HG03469 (cell line): ENCODE data around the gene RBMXL3.

Experiments used
- ATAC-seq: cut with Tn5 transposase; IDR thresholded peaks from one replicate; pipeline ENCODE4 v1.9.1; 2021; ENCODE audit warnings: mild to moderate bottlenecking, moderate library complexity, moderate number of reproducible peaks; ENCODE audit not compliant: unreplicated experiment

The RBMXL3 gene

GRCh38 chrX:115233497-115234455 is 44.6 kb downstream of the RBMXL3 start, which contains the start of gene LRCH2:
LRCH2 (minus strand) TSS chrX:115234096; CDS start chrX:115234041, 55 bp downstream.
- no peak for ATAC-seq

GRCh38 chrX:115234461-115234860 is 45.3 kb downstream of the RBMXL3 start:
- no peak for ATAC-seq

DNA sequence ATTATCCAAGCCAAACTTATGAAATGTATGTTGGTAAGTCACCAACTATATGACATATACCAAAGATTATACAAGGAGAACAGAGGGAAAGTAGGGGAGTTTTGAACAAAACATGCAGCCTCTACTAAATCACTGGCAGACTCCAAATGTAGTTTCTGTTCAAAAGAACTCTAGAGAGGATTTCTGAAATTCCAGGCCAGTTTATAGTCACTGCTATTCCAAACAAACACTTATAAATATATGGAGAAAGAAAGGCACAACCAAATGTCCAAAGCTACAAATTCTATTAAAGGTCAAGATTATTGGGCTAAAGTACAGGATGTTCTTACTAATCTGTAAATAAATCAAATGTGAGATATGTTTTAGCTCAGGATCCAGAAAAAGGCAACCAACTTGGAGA is 47.4 kb downstream of the RBMXL3 start:
- ATAC-seq, result no peak

GRCh38 chrX:115237056-115237455 is 47.8 kb downstream of the RBMXL3 start:
- no peak for ATAC-seq
